NCI-H748 (cell line): ENCODE measurements around the gene SOCS3.

Source experiments
- DNase-seq: peaks from one replicate; lab custom pipeline; 2025; ENCODE audit not compliant: unreplicated experiment; lab: John Stamatoyannopoulos, UW

The SOCS3 gene

DNA sequence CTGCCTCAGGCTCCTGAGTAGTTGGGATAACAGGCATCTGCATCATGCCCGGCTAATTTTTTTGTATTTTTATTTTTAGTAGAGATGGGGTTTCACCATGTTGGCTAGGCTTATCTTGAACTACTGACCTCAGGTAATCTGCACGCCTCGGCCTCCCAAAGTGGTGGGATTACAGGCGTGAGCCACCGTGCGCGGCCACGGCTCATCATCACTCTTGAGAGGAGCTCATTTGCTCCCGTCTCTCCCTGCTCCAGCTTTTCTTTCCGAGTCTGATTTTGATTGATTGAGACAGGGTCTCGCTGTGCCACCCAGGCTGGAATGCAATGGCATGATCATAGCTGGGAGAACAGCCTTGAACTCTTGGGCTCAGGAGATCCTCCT is 31.2 kb upstream of the SOCS3 start:
- no peak for DNase-seq

DNA sequence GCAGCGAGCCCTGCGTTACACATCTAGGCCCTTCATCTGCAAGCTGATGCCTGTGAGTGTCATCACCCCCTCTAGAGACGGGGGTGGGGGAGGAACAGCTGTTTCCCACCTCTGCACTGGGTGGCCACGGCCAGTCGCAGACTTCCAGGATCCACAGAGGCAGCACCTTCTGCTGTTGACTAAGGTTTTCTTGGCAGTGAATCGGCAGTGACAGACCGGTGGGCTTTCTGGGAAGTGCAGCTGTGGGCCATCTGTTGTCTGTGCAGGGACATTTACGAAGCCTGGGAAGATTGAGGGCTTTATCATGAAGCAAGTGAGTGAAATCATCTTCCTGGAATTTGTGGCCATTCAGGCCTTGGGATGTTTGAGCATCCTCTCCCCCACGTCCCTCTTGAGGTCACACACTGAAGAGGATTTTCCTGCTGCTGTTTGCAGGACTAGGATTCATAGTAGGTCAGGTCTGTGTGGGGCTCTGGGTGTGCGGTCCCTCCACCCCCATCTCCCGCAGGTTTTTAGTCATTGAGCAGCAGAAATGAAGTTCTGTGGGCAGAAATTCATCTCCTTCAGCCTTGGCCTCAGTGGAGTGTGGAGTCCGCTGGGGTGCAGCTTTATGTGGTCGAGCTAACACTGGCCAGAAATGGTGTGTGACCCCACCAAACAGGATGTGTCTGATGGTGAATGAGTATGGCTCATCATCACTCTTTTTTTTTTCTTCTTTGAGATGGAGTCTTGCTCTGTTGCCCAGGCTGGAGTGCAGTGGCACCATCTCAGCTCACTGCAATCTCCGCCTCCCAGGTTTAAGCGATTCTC is 30.6 kb upstream of the SOCS3 start:
- no peak for DNase-seq

DNA sequence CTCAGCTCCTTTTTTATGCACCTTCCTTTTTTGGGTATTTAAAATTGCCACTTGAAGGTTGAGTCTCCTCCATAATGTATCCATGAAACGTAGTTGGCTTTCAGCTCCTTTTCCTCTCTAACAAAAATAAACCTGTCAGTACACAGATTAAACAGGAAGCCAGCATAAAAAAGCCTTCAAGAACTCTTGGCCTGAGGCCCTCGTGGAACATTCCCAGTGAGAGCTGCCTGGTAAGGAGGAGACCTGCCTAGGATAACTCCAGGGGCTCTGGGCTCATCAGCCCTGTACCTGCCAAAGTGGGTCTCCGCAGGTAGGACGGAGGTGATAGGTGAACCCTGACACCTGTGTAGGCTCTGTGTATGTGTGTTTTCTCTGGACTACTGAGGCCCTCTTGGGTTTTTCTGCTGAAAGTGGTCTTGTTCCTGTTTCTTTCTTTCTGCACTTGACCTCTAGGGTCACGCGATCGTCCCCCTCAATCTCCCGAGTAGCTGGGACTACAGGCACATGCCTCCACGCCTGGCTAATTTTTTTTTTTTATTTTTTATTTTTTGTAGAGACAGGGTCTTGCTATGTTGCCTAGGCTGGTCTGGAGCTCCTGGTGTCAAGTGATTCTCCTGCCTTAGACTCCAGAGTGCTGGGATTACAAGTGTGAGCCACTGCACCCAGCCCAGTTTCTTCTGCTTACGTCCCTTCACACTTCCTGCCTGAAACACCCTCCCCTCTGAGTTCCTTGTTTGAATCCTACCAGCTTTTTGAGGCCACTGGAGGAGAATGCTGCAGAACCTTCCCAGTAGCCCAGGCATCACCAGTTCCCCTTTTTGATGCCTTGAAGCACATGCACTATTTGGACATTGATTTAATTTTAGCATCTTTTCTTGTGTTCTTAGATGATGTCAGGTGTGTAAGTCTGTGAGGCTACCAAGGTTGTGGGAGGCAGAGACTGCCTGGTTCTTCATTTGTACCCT is 28.4 kb upstream of the SOCS3 start:
- no peak for DNase-seq

DNA sequence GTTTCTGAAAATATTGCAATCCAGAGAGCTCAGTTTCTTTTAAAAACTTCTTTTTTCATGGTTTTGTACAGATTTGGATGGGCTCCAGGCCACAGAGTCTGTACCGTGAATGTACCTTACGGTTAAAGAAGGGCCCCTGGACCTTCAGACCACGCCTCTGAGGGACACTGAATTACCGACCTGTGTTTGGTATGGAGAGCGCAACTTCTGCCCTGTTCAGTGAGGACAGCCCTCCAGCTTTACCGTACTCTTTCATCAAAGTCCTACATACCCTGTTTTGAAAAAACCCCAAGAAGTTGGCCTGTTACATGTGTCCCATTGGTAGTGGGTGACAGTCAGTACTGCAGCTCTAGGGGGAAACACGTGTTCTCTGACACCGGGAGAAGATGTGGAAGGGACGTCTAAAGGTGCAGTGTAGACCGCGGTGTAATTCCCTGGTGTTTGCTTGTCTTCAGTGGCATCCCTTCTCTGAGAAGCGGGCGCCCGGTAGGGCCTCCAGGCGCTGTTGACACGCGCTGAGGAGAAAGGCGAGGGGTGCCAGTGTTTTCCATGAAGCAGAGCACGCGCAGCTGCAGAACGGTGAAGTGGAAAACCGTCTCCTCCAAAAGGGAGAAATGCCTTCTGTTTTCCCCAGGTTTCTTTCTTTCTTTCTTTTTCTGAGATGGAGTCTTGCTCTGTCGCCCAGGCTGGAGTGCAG is 24.8 kb upstream of the SOCS3 start:
- DNase-seq, result no peak

DNA sequence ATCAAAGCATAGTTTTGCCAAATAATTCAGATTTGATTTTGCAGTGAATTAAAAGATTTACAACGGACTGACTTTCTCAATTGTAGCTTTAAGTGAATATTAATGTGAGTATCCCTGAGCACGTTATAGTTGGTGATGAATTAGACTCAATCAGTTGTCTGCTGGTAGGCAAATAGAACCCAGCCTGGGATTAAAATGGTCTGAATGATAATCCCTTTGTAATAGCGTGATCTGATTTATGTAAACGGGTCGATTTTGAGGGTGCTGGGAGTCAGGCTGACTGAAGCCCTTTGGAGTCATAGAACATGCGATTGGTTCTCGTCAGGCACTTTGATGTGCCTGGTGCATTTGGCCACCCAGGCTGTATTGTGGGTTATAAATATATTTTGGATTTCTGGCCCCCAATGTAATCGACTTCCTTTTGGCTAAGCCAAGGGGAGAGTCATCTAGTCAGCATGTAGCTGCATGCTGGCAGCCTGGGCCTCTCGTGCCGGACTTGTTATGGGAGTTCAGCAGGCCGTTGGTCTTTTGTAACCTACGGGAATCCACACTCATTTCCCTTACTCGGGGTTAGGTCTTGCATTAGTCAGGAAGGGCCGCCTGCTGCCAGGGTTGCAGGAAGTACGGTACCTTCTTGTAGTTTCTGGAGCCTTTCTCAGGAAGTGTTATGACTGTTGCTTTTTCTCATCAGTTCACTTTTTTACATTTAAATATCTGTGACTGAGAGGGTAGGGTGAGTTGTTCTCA is 24.0 kb upstream of the SOCS3 start:
- DNase-seq, result no peak

DNA sequence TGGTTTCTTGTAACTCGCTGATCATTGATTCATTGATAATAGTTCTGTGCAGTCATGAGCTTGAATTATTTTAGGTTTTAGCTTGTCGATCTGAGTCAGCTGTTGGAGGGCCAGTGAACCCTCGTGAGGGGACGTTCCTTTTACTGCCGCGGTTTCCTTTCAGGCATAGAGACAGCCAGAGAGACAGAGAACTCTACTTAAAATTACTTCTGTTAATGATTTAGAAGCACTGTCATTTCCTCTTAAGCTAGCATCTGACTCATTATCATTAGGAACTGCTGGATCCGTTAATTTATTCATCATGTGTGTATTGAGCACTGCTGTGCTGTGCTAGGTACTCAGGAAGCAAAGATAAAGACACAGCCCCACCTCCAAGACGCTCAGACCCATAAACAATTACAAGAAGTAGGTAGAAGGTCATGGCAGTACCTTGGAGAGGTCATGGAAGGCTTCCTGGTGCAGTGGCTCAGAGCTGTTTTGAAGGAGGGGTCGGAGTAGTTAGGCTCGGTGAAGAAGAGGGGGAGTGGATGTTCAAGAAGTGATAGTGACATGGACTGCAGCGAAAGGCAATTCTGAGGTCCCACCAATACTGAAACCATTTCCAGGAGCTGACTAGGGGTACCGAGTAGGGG is 21.8 kb upstream of the SOCS3 start:
- DNase-seq, result no peak

DNA sequence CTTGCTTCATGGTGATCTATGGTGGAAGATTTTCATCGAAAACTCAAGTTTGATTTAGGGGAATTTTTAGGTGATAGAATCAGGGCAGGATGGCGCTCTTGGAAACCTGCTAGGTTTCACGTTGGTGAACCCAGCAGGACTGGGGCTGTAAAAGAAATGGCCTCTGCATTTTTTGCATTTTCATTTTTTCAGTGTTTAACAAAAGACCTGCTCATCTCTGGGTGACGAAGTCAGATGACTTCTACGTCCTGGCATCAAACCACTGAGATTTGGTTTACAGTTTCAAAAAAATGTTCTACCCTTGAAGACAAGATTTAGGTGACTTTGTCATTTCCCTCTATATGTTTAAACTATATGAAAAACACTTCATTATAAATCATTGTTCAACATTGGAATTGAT is 20.5 kb upstream of the SOCS3 start:
- no peak for DNase-seq

DNA sequence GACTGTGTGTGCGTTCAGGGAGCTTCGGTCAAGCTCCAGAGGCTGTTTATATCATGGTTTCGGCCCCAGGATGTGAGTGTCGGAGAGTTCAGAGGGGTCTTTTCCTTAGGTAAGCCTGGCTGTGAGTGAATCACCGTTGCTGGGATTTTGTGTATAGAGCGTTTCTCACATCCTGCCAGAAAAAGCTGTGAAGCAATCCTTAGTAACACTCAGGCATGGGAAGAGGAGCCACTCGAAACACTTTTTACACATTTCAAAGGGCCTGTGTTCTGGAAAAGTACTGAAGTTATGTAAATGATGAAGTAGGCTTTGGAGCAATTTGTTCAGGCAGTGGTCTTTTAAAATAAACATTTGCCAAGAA is 19.2 kb upstream of the SOCS3 start:
- no peak for DNase-seq

DNA sequence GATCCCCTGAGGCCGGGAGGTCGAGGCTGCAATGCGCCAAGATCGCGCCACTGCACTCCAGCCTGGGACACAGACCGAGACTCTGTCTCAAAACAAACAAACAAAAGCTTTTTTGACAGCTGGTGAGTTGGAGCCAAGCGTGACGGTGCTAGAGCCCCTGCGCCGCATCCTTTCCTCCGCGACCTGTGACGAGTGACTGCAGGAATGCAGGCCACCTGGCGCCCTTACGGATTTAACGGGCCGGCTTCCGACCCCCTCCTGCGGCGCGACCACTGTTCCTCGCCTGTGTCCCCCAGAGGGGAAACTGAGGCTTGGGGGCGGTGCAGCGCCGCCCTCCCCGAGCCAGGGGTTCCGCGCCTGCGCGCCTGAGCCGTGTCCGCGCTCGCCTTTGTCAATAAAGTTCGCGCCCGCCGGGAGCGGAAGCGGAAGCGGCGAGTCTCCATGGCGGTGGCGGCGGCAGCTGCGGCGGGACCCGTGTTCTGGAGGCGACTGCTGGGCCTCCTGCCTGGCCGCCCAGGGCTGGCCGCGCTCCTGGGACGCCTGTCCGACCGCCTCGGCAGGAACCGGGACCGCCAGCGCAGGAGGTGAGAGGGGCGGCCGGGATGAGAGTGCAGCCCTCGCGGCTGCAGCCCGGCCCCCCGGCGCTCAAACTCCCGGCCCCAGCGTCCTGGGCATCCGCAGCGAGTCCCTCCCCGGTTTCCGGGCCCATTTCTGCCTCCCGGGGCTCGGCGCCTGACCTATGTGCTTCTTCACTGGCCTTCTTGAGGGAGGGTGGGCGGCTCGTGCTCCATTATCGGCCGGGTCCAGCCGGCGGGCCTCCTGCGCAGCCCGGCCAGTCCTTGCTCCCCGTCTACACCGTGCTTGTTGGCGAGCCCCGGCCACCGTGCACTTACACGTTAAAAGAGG is 18.6 kb upstream of the SOCS3 start, which contains the start of gene PGS1:
TSS of gene PGS1 (plus strand) at position 425 of the 906 bp plus-strand sequence. CDS start at position 442, 17 bp downstream.
- peak; percentile 75 for DNase-seq

DNA sequence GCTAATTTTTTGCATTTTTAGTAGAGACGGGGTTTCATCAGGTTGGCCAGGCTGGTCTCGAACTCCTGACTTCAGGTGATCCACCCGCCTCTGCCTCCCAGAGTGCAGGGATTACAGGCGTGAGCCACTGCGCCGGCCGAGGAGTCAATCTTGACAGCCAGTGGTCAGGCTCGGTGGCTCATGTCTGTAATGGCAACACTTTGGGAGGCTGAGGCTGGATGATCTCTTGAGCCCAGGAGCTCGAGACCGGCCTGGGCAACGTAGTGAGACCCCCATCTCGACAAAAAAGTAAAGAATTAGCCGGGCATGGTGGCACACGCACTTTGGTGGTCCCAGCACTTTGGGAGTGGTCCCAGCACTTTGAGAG is 18.0 kb upstream of the SOCS3 start:
- no peak for DNase-seq

DNA sequence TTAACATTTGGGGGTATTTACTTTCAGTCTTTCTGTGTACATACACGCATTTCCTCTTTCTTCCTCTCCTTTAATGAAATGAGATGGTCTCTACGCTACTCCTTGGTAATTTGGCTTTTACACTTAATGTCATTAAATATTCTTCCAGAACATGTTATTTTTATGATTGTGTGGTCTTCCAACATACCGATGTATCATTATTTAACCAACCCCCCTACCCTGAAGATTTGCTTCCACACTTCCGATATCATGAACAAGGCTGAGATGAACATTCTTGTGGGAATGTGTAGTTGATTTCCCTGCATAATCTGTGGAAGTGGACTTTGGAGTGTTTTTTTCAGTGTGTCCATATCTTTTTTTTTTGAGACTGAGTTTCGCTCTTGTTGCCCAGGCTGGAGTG is 16.3 kb upstream of the SOCS3 start:
- DNase-seq, result no peak

DNA sequence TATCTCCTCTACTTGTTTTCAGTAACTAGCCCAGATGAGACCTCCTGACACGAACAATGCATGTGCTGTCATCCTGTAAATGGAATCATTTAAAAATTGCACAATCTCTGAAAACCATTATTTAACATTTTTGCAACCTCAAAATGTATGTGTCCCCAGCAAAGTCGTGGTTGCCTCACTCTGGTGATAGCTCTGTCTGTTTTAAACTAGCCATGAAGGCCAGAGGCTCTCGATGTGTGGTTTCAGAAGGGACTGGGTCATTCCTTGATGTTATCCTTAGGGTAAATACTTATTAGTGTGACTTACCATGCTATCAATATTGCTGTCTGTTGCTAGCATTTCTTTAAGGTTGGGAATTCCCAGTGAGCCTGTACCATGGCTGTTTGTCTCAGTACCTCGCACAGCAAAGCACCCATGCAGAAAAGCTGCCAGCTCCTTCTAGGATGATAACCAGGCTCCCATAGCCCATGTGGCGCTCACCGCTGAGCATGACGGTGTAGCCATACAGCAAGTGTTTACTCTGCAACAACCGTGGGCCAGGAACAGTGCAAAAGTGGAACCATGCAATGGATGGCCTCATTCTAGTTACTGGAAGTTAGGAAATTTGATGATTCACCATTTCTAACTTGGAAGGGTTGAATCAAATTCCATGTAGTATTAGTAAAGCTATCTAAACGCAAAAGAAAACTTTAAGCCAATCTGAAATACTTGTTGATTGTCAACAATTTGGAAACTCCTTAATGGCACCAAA is 15.7 kb upstream of the SOCS3 start:
- no peak for DNase-seq

DNA sequence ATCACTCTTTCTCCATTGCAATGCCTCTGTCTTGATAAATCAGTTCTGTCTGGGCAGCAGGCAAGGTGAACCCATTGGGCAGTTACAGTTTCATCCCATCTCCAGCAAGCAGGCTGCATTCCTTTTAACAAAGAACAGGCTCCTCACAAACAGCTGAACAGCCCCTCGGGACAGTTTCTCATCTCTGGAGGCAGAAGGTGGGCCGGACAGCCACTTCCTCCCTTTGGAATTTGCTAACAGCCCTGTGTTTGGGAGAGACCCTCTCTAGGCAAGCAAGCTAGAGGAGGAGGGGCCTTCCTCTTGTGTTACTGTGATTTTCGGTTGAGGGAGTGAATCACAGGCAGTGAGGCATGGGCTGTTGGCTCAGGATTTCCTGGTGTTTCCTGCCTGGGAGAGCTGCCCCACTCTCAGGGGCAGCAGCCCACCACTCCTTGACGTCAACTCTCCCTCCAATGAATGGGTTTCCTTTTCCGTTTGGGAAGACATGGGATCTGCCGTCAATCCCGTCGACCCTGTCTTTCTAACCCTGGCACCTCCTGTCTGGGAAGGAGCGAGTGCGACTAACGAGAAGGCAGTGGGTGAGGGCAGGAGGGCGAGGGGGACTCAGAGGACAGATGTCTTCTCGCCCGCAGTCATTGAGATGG is 14.9 kb upstream of the SOCS3 start:
- no peak for DNase-seq

DNA sequence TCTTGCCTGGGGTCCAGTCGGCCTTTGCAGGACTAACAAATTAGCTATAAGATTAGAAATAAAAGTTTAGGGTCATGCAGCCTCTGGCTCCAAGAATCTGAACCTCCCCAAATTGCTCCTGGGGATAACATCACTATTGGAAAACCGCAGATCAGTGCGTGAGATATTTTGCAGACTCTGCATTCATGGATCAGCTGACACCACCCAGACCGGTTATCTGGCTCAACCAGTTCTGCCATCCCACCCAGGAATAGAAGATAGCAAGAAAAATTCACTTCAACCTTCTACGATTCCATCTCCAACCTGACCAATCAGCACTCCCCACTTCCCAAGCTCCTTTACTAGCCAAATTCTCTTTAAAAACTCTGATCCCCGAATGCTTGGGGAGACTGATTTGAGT is 14.3 kb upstream of the SOCS3 start:
- DNase-seq, result no peak

DNA sequence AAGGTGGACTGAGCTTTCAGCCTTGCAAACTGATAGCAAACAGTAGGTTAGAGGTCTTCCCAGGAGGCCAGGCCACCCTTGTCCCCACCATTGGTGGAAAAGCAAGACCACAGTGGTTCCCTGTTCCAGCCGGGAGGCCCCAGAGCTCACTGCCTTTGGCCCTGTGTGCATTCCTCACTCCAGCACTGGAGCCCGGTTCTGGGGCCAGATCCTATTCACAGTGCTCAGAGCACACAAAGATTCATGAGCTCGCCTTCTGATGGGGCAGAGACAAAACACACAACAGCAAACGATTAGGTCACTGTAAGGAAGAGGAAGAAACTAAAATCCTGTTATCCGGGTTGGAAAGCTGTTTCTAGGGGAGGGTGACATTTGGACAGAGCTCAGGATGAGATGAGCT is 13.0 kb upstream of the SOCS3 start:
- no peak for DNase-seq

DNA sequence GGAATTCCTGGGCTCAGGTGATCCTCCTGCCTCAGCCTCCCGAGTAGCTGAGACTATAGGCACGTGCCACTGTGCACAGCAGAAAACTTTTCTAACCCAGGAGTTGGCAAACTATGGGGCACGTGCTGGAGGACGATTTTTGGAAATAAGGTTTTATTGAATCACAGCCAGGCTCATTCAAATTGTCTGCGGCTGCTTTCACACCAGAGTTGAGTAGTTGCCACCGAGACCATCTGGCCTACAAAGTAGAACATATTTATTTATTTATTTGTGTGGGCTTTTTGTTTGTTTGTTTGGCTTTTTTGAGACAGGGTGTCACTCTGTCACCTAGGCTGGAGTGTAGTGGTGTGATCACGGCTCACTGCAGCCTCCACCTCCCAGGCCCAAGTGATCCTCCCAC is 11.2 kb upstream of the SOCS3 start:
- no peak for DNase-seq

DNA sequence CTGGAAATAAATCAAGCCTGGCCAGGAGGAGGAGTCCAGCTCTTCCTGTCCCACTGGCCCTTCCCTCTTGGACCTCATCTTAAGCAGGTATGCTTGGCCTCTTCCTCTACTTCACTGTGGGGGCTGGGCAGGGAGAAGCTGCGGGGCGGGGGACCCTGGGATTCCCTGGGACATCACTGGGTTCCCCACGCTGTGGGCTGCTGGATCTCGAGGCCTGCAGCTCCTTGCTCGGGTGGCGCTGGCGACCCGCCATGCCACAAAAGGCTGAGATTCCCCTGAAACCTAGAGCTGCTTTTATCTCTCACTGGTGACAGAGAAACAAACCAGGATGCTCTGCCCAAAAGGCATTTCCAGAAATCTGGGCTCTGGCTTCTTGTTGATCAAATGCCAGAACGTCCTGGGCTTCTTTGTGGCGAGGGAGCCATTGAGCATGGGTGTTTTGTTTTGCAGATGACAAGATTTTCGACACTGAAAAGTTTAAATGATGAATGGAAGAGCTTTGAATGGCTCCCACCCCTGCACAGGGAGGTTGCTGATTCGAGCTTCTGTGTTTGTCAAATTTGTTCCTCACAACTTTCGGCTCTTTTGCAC is 10.0 kb upstream of the SOCS3 start:
- no peak for DNase-seq
